HG03039 (cell line): ENCODE results near the gene CARTPT.

ENCODE experiments used
- ATAC-seq: cut with Tn5 transposase; IDR thresholded peaks from one replicate; pipeline ENCODE4 v1.9.1; 2021; ENCODE audit warnings: mild to moderate bottlenecking, moderate library complexity; ENCODE audit not compliant: unreplicated experiment

CARTPT gene

DNA sequence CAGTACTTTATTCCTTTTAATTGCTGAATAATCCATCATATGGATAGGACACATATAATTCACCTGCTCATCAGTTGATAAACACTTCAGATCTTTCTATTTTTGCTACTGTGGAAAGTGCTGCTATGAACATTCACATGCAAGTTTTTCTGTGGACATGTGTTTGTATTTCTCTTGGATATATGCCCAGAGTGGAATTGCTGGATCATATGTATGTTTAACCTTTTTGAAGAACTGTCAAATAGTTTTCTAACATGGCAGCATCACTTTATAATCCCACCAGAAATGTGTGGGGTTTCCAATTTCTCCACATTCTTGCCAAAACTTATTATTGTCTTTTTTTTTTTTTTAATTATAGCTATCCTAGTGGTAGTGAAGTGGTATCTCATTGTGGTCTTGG is 15.1 kb downstream of the CARTPT start:
- ATAC-seq: no peak

DNA sequence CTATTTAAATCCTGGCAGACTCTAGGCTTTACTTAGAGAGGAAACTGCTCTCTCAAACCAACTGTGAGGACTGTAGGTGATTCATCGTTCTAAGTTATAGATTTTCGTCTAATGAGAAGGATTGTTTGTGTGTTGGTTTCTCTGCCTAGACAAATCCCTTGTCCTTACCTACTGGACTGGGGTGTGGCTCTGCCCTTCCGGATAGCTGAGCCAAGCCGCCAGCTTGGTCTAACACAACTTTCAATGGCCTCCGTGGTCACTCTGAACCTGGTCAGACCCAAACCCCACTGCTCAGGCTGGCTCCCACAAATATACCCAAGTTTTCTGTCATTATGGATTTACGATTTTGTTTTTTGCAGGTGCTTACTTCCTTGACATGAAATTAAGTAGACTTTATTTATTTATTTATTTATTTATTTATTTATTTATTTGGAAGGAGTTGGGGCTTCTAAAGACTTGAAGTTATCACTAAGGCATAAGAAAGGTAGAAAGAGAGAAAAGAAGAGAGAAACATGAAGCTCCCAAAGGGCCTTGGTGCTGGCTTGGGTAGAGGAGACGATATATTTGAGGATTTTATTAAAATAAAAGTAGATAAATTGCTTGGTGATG is 19.0 kb downstream of the CARTPT start:
- no peak for ATAC-seq

GRCh38 chr5:71738662-71739361 is 19.7 kb downstream of the CARTPT start:
- no peak for ATAC-seq

DNA sequence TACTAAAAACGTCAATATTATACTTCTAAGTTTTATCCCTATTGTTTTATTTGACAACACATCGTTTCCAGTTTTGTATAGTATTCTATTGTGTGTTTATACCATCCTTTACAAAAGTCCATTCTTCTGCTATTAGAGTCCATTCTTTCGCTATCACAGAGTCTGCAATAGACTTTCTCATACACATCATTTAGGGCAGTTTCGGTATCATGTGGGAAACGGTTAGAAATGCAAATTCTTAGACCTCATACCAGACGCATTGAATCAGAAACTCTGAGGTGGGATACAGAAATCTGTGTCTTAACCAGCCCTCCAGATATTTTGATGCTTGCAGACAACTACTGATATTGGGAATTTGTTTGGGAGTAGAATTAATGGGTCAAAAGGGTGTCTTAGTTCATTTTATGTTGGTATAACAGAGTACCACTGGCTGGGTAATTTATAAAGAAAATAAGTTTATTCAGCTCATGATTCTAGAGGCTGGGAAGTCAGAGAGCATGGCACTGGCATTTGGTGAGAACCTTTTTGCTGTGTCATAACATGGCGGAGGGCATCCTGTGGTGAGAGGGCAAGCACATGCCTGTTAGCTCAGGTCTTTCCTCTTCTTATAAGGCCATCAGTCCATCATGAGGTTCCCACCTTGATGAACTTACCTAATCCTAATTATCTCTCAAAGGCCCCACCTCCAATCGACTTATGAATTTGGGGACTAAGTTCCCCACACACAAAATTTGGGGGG is 21.1 kb downstream of the CARTPT start:
- ATAC-seq: peak; percentile 93

GRCh38 chr5:71743155-71743554 is 24.1 kb downstream of the CARTPT start:
- ATAC-seq: no peak

DNA sequence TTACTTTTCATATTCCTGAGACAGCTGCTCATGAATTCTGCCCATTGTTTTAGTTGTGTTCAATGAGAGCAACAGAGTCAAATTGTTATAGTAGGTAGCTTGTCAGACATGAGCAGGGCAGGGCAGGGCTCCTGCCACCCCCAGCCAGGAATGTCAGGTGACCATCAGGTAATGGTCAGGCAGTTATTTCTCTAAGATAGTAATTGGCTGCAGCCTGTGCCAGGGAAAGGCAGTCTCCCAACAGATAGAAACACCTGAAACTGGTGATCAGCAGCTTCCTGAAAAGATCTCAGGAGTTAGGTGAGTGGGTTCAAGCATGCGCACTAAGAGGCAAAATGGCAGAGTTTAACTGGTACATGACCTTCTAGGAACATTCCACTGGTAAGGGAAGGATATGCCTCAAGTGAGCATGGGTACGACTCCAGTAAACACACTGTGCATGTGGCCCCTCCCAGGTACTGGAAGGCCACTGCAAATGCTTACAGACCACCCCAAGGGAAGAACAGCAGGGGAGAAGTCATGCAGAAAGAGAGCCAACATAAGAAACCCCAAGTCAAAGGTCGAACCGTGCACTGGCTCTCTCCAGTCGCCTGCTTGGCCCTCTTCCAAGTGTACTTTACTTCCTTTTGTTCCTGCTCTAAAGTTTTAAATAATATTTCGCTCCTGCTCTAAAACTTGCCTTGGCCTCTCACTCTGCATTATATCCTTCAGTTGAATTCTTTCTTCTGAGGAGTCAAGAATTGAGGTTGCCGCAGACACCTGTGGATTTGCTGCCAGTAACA is 25.1 kb downstream of the CARTPT start:
- ATAC-seq: no peak

DNA sequence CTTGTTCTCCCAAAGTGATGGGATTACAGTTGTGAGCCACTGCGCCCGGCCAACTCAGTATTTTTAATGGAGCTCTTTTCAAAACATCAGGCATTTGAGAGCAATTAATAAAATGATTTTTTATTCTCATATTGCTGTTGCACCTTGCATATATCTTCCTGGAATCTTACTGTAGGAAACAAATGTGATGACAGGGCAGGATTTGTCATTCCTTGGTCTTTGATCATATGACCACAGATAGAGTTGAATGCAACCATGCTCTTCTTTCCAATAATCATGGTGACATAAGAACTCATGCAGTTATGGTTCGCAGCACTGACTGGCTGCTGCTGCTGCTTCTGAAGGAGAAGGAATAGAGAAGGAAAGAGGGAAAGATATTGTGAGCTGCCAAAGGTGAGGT is 28.1 kb downstream of the CARTPT start:
- ATAC-seq: no peak

DNA sequence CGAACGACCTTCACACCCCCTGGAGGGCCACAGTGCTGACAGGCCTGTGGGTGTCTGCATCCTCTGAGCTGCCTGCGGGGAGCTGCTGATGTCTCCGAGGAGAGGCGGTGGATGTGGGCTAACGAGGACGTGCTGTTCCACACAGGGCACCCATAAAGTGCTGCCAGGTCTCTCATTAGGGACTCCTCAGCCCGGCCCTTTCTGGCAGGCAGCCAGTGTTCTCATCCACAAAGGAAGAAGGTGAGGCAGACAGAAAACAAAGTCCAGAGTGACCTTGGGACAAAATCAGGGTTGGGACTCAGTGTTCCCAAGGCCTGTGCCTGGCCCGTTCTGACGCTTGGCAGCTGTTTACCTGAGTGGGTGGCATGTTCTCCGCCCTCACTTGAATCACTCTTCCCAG is 29.3 kb downstream of the CARTPT start:
- no peak for ATAC-seq

DNA sequence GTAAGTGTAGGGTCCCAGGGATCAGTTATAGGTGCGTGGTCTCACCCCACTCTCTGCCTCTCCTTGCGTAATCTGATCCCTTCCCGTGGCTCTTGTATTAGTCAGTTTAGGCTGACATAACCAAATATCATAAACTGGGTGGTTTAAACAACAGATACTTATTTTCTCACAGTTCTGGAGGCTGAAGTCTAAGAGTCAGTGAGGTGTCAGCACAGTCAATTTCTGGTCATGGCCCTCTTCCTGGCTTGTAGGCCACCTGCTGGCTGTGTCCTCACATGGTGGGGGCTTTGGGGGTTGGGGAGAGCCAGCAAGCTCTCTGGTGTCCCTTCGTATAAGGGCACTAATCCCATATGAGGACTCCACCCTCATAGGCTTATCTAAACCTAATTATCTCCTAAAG is 32.3 kb downstream of the CARTPT start:
- no peak for ATAC-seq

- ATAC-seq: no peak
Measured at GRCh38 chr5:71752441-71753190, 33.5 kb downstream of the CARTPT start.

GRCh38 chr5:71757590-71758543 is 38.8 kb downstream of the CARTPT start:
- peak; percentile 91 for ATAC-seq

DNA sequence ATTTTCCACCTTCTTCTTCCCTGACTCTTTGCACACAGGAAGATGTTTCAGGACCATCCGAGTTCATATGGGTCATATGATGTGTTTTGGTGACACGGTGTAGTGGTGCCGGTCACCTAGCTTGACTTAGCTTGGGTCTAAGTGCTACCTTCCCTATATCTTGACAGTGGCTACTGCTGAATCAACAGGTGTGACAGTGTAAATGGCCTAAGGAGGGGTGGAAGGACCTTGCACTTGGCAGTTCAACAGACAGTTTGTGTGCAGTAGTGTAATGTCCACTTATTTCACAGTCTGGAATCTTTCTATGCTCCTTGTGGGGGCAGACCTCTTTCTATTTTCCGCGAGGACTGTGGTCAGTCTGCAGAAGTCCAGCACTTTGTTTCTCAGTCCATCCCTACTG is 43.8 kb downstream of the CARTPT start:
- no peak for ATAC-seq

- no peak for ATAC-seq
Measured at GRCh38 chr5:71767661-71768060, 48.6 kb downstream of the CARTPT start.

GRCh38 chr5:71769287-71769686 is 50.2 kb downstream of the CARTPT start:
- no peak for ATAC-seq

GRCh38 chr5:71770381-71770780 is 51.3 kb downstream of the CARTPT start:
- ATAC-seq: no peak
